Measurements from ENCODE around the gene ADRM1.

Gene ADRM1, protein sequence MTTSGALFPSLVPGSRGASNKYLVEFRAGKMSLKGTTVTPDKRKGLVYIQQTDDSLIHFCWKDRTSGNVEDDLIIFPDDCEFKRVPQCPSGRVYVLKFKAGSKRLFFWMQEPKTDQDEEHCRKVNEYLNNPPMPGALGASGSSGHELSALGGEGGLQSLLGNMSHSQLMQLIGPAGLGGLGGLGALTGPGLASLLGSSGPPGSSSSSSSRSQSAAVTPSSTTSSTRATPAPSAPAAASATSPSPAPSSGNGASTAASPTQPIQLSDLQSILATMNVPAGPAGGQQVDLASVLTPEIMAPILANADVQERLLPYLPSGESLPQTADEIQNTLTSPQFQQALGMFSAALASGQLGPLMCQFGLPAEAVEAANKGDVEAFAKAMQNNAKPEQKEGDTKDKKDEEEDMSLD

GRCh38 chr20:62302341-62303061 lies at the start of gene ADRM1:
Gene ADRM1 (plus strand): TSS chr20:62302997. CDS start chr20:62303569, 572 bp downstream.
- TF ChIP-seq CTCF (IDR thresholded peaks at IDR 0.05; ENCODE audit: borderline replicate concordance, insufficient read depth, low read depth, low read length) = peak; percentile 93
- H3K4me3 ChIP-seq (ENCODE audit: low read depth, low read length) = peak within 1 kb of the TSS; percentile 71

DNA sequence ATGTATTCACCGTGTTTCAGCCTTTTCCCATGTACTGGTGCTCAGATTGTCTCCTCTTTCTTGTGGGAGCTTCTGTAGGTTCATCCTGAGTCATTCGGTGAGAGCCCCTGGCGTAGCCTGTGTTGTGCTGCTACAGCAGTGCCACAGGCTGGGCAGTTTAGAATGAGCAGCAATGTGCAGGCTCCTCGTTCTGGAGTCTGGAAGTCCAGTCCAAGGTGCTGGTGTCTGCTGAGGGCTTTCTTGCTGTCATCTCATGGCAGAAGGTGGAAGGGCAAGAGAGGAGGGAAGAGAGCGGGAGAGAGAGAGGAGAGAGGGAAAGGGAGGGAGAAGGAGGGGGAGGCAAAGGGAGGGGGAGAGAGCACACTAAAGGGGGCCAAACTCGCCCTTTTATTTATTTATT lies 49.4 kb upstream of the ADRM1 start:
- no peak overlapping the region for H3K4me3 ChIP-seq (ENCODE audit: low read depth, low read length)
- TF ChIP-seq CTCF (IDR thresholded peaks at IDR 0.05; ENCODE audit: borderline replicate concordance, insufficient read depth, low read depth, low read length) = no peak

DNA sequence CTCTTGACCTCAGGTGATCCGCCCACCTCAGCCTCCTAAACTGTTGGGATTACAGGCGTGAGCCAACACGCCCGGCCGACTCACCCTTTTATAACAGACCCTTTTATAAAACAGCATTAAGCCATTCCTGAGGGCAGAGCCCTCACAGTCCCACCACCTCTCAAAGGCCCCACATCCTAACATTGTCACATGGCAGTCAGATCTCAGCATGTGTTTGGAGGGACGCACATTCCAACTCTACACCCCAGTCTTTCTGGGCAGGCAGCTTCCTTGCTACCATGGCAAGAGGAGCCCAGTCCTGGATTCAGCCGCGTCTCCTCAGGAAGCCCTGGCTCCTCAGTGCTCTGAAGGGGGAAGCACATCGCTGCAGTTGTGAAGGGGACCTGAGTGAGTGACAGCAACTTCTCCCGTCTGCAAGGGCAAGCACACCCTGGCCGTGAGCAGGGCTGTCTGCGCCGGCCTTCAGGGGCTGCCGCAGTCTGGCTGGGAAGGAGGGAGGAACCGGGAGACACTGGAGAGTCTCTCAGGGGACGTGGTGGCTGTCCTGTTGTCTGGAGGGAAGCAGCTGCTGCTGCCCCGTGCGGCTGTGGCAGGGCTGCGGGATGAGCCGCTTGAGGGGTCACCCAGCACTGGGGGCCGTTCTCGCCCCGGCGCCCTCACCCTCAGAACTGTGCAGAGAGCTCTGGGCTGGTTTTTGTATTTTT lies 48.6 kb upstream of the ADRM1 start:
- no peak for TF ChIP-seq CTCF (IDR thresholded peaks at IDR 0.05; ENCODE audit: borderline replicate concordance, insufficient read depth, low read depth, low read length)
- H3K4me3 ChIP-seq (ENCODE audit: low read depth, low read length) = no peak overlapping the region

DNA sequence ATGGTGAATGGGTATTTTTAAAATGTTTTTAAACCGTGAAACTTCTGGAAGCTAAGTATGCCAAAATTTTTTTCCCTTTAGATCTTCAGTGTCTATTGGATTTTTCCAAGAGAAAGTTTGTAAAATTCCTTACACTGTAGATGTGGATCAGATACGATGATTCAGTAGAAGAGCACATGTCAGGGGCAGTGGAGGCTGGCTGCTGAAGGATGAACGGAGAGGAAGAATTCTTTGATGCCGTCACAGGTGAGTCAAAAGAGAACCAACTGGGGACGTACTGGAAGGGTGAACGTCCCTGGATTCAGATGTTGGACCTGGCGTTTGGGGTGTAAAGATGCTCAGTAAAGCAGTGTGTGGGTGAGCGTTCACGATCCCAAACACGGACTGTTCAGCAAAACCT lies 46.8 kb upstream of the ADRM1 start:
- H3K4me3 ChIP-seq (ENCODE audit: low read depth, low read length) = no peak overlapping the region
- TF ChIP-seq CTCF (IDR thresholded peaks at IDR 0.05; ENCODE audit: borderline replicate concordance, insufficient read depth, low read depth, low read length) = no peak

DNA sequence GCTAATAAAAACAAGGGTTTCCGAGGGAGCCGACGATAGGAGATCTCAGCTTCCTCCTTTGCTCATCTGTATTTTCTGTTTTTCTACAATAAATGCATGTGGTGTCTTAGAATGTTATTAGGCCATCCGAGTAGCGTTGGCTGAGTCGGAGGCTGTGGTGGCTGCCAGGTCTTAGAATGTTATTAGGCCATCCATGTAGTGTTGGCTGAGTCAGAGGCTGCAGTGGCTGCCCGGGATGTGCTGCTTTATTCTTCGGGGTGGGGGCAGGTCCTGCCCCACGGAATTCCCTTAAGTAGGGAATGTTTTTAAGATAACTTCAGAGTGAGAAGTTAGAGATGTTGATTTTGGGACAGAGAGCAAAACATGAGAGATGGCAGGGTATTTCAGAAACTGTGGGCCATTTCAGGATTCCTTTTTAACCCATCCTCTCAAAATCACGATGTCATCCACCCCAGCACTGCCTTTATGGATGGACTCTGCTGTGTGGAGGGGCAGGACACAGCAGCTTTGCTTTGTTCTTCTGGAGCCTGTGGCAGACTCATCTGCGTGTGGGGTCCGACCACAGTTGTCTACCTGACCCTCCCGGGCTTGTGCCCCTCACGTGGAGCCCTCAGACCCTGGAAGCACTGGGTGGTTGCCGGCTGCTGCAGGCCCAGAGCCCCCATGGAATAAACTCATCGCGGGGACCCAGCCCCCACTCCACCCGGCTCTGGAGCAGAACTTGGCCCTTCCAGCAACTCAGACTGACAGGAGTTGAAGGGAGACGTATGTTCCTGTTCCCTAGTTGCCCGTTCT lies 44.1 kb upstream of the ADRM1 start:
- H3K4me3 ChIP-seq (ENCODE audit: low read depth, low read length) = no peak overlapping the region
- no peak for TF ChIP-seq CTCF (IDR thresholded peaks at IDR 0.05; ENCODE audit: borderline replicate concordance, insufficient read depth, low read depth, low read length)

DNA sequence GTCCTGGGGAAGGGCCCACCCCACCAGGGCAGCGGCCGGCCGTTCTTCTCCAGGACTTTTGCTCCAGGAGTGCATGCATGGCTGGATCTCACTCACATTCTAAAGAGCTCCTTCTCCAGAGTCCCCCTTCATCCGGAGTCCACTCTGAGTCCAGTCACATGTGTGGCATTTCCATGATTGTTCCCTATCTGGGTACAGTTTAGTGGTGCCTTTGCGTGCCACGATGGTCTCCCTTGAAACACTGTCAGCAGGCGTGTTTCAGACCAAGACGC lies 43.6 kb upstream of the ADRM1 start:
- no peak overlapping the region for H3K4me3 ChIP-seq (ENCODE audit: low read depth, low read length)
- no peak for TF ChIP-seq CTCF (IDR thresholded peaks at IDR 0.05; ENCODE audit: borderline replicate concordance, insufficient read depth, low read depth, low read length)
